ENCODE data around the gene SPINT2. TPM values are rescaled to one million over a fixed set of nuclear protein-coding genes. Genes with fewer than 3 reads are reported as not detected.

Gene SPINT2
- total and polyA plus RNA-seq, 12 donors: 3.4 to 29.2 (median 12.3) TPM

DNA sequence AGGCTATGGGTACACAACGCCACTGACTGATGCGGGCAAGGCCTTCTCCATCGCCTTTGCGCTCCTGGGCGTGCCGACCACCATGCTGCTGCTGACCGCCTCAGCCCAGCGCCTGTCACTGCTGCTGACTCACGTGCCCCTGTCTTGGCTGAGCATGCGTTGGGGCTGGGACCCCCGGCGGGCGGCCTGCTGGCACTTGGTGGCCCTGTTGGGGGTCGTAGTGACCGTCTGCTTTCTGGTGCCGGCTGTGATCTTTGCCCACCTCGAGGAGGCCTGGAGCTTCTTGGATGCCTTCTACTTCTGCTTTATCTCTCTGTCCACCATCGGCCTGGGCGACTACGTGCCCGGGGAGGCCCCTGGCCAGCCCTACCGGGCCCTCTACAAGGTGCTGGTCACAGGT, 62.2 kb downstream of the SPINT2 start:
- Histone ChIP-seq H3K4me1 (peaks cover under 1 to 27% (median 9%) of the 10 kb centered on the region in 9 donors), H3K4me3 (no peak overlapping the region), H3K27me3 (no peaks in the 10 kb centered on the region), H3K9me3 (no peaks in the 10 kb centered on the region), H3K27ac (no peak overlapping the region), H3K36me3 (peaks cover 0 to 54% (median 19%) of the 10 kb centered on the region in 9 donors)
- 95 to 97% methylated on average over 22 of the region's 22 CpGs for WGBS, 2 donors
- no peak for ATAC-seq
- no peak for DNase-seq
- TF ChIP-seq CTCF (IDR thresholded peaks at IDR 0.05): no peak
- intact Hi-C loops (cut with DNase I): loop anchor here in 3 of 10 donors (10.0 kb wide), 3 partner anchors 62 to 422 kb away; partner anchors contain the start of genes SIPA1L3 (in 2 of the 3), WDR87 (in 2 of the 3) and SPINT2 (in 1 of the 3)

GRCh38 chr19:38329651-38330050, 65.3 kb downstream of the SPINT2 start:
- Histone ChIP-seq H3K36me3 (peaks cover 0 to 48% (median 19%) of the 10 kb centered on the region in 9 donors), H3K4me3 (no peak overlapping the region), H3K9me3 (no peaks in the 10 kb centered on the region), H3K27me3 (no peaks in the 10 kb centered on the region), H3K27ac (no peak overlapping the region), H3K4me1 (no peaks in the 10 kb centered on the region)
- 95 to 98% methylated on average over 7 of the region's 7 CpGs for WGBS, 2 donors
- TF ChIP-seq CTCF (IDR thresholded peaks at IDR 0.05): no peak
- ATAC-seq (no peak), DNase-seq (no peak)
- intact Hi-C loops (cut with DNase I): loop anchor here in 8 of 10 donors (5.0 to 10.0 kb wide), 5 partner anchors 65 to 427 kb away; partner anchors contain the start of genes SIPA1L3 (in 4 of the 8), WDR87 (in 4 of the 8) and SPINT2 (in 1 of the 8)

- intact Hi-C loops (cut with DNase I): loop anchor here in 6 of 10 donors (2.0 to 10.0 kb wide), 5 partner anchors 87 to 429 kb away; partner anchors contain the start of genes SIPA1L3 (in 2 of the 6) and WDR87 (in 2 of the 6)
Measured at GRCh38 chr19:38331728-38332127, 67.4 kb downstream of the SPINT2 start.

GRCh38 chr19:38333245-38333644, 68.9 kb downstream of the SPINT2 start:
- 93 to 94% methylated on average over 9 of the region's 9 CpGs for WGBS, 2 donors
- H3K4me1 ChIP-seq: peaks cover 0 to 12% (median 9%) of the 10 kb centered on the region in 9 donors
- TF ChIP-seq CTCF (IDR thresholded peaks at IDR 0.05): no peak
- H3K27me3 ChIP-seq: no peaks in the 10 kb centered on the region
- H3K9me3 ChIP-seq: no peaks in the 10 kb centered on the region
- H3K36me3 ChIP-seq: peaks cover 0 to 12% (median under 1%) of the 10 kb centered on the region in 9 donors
- no peak overlapping the region for H3K4me3 ChIP-seq
- ATAC-seq (no peak), DNase-seq (no peak)
- intact Hi-C loops (cut with DNase I): loop anchor here in 6 of 10 donors (2.0 to 10.0 kb wide), 5 partner anchors 88 to 431 kb away; partner anchors contain the start of genes SIPA1L3 (in 2 of the 6) and WDR87 (in 2 of the 6)
- H3K27ac ChIP-seq: no peak overlapping the region

More at GRCh38 chr19:38331728-38332127, 67.4 kb downstream of the SPINT2 start:
- Histone ChIP-seq H3K36me3 (peaks cover 0 to 27% (median 16%) of the 10 kb centered on the region in 9 donors), H3K27ac (no peak overlapping the region), H3K27me3 (no peaks in the 10 kb centered on the region), H3K4me3 (no peak overlapping the region), H3K9me3 (no peaks in the 10 kb centered on the region), H3K4me1 (peaks cover 0 to 4% (median 0%) of the 10 kb centered on the region in 9 donors)
- no peak for TF ChIP-seq CTCF (IDR thresholded peaks at IDR 0.05)
- ATAC-seq (no peak), DNase-seq (no peak)
- WGBS, 2 donors: 96% methylated on average over 1 of the region's 1 CpG
